Muscle layer of duodenum (tissue), 2 donors: ENCODE data around the gene AAR2.

Source experiments
- H3K27ac ChIP-seq: one replicate; pipeline ENCODE4 v1.7.0; 2013; ENCODE audit warnings: mild to moderate bottlenecking, low read length
- H3K27me3 ChIP-seq: one replicate; pipeline ENCODE4 v1.7.0; 2013; ENCODE audit warnings: low read depth, mild to moderate bottlenecking, control low read depth, low read length
- H3K36me3 ChIP-seq, 2 donors: one replicate each; pipeline ENCODE4 v1.7.0; 2013; ENCODE audit warnings: low read length in 2 of 2, control low read depth in 1 of 2, mild to moderate bottlenecking in 1 of 2; ENCODE audit not compliant: insufficient read depth in 2 of 2, control insufficient read depth in 1 of 2
- H3K4me1 ChIP-seq, 2 donors: one replicate each; pipeline ENCODE4 v1.7.0; 2013; ENCODE audit warnings: low read length in 2 of 2, mild to moderate bottlenecking in 2 of 2, control low read depth in 1 of 2, moderate library complexity in 1 of 2; ENCODE audit not compliant: insufficient read depth in 2 of 2, control insufficient read depth in 1 of 2
- H3K4me3 ChIP-seq, 2 donors: one replicate each; pipeline ENCODE4 v1.7.0; 2013; ENCODE audit warnings: low read length in 2 of 2, low read depth in 1 of 2, mild to moderate bottlenecking in 1 of 2
- H3K9me3 ChIP-seq, 2 donors: one replicate each; pipeline ENCODE4 v1.7.0; 2013; ENCODE audit warnings: low read length in 2 of 2, control low read depth in 1 of 2, mild to moderate bottlenecking in 1 of 2; ENCODE audit not compliant: control insufficient read depth in 1 of 2
- donor health status: healthy.

The AAR2 gene

DNA sequence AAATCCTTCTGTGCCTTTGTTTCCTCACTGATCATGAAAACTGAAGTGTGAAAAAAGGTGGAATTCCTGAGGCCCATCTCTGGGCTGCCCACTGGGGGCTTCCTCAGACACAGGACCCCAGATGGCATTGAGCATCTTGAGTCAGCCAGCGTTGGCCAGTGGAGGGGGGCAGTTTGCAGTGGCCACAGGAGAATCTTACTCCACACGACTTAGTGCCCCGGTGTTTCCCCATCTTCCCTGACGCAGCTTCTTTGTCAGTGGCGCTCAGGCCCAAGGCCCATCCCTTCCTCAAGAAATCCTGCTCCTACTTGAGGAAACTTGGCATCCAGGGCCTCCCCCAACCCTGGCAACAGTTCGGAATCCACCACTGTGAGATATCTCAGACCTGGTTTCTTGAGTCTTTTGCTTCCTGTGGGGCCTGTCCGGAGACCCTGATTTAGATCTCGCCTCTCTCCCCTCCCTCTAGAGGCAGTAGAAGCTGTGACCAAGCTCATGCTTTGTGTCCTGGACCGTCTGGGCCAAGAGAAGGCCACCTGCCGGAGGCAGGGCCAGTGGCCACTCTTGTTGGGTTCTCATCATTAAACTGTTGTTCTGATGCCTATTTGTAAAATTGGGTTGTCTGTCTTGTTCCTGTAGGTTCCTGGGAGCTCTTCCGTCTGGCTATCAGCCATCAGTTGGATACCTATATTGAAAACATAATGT, 49.6 kb downstream of the AAR2 start:
- no peak overlapping the region for H3K4me3 ChIP-seq
- H3K27me3 ChIP-seq = no peaks in the 10 kb centered on the region
- H3K36me3 ChIP-seq = no peaks in the 10 kb centered on the region
- peaks cover 0 to 6% of the 10 kb centered on the region in 2 donors for H3K9me3 ChIP-seq
- H3K27ac ChIP-seq = no peak overlapping the region
- no peaks in the 10 kb centered on the region for H3K4me1 ChIP-seq

DNA sequence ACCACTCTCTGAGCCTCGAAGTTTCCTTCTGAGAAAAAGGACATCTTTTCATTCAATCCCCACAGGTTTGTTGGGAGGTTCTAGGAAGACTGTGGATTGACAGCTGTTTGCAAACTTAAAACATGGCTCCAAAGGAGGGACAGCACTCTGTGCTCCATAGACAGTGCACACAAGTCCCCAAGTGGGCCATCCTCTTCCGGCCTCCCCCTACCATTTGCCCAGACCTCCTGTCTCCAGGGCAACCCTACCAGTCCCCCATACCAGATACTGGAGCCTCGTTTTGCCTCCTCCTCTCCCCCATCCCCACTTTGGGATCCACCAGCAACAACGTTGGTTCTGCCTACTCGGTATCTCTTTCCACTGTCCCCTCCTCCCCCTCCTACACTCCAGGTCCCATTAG, 61.4 kb downstream of the AAR2 start:
- Histone ChIP-seq H3K4me3 (no peak overlapping the region), H3K27me3 (peaks cover 12% of the 10 kb centered on the region), H3K4me1 (no peaks in the 10 kb centered on the region), H3K36me3 (no peaks in the 10 kb centered on the region), H3K9me3 (no peaks in the 10 kb centered on the region), H3K27ac (no peak overlapping the region)

DNA sequence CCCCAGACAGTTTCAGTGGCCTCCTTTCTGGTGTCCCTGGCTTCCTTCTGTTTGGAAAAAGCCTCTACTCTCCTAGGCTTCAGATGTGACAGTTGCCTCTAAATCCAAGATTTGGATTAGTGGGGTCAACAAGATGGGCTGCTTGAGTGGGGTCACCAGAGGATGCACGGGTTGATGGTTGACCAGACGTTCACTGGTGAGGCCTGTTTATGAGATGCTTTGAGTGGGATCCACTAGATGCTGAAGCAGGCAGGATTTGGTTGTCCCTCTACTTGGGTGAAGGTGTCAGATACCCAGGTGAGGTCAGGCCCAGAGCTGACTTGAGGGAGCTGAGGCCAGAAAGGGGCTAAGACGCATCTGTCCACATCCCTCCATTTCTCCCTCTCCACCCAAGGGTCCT, 61.8 kb downstream of the AAR2 start:
- Histone ChIP-seq H3K27me3 (peaks cover 12% of the 10 kb centered on the region), H3K9me3 (no peaks in the 10 kb centered on the region), H3K4me1 (no peaks in the 10 kb centered on the region), H3K4me3 (no peak overlapping the region), H3K36me3 (no peaks in the 10 kb centered on the region), H3K27ac (no peak overlapping the region)

DNA sequence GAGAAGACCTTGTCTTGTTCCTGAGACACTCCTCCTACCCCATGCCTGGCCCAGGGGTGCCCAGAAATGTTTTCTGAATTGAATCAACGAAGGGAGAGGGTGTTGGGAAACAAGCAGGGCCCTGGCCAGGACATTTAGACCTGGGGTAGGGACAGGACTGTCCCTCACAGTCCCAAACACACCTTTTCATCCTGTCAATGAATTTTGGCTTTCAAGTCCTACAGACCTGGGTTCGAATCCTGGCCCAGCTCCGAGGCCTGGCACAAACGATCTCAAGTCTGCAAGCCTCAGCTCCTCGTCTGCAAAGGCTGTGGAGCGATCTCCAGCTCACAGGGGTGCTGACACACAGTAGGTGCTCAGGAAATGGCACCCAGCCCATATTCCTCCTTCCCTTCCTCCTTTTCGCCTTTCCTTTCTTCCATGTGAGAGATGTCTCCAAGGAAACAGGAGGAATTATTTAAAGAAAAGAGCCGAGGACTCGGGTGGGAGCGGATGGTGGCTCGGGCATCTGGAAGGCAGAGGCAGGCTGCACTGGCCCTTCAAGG, 62.6 kb downstream of the AAR2 start:
- H3K27ac ChIP-seq = no peak overlapping the region
- peaks cover 16% of the 10 kb centered on the region for H3K27me3 ChIP-seq
- no peaks in the 10 kb centered on the region for H3K4me1 ChIP-seq
- H3K36me3 ChIP-seq = no peaks in the 10 kb centered on the region
- H3K4me3 ChIP-seq = no peak overlapping the region
- H3K9me3 ChIP-seq = no peaks in the 10 kb centered on the region

DNA sequence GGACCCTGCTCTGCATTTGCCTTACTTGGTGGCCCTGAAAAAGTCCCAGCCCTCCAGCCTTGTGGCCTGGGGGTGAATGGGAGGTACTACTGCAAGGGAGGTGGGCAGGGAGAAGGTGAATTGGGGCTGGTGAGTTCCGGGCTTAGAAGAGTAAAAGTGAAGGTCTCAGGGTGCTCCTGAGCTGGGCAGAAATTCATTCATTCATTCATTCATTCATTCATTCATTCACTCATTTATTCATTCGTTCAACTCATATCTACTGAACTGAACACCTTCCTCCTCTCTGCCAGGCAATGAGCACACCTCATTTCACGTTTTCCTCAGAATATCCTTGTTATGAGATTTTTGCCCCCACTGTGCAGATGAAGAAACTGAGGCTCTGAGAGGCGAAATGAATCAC, 63.2 kb downstream of the AAR2 start:
- Histone ChIP-seq H3K27me3 (peaks cover 16% of the 10 kb centered on the region), H3K4me3 (no peak overlapping the region), H3K27ac (no peak overlapping the region), H3K36me3 (no peaks in the 10 kb centered on the region), H3K9me3 (no peaks in the 10 kb centered on the region), H3K4me1 (no peaks in the 10 kb centered on the region)

DNA sequence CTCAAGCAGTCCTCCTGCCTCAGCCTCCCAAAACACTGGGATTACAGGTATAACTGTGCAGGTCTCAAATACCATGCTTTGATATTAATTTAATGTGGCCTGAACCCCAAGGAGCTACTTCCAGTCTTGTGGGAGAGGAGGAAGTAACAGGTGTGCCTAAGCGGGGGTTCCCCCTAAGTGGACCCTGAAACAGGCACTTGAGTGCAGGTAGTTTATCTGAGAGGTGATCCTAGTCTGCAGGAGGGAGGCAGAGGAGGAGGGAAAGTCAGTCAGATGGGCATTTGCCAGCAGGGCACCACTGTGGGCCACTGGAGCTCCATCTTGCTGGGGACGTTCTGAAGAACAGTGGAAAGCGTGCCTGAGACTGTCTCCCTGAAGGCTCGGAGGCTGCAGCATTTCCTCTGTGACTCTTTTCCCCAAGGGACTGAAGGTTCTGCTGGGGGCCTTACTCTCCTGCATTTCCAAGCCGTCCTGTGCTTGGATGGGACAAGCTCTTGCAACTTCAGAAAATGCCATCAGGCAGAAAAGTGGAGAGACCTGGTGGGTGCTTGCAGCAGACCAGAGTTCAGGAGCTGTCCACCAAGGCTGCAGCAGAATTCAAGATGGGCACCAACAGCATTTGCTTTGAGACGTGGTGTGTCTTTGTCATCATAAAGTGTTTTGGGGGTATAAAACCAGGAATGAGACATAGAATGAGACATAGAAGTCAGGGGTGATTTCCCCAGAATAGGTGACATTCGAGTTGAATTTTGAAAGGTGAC, 65.3 kb downstream of the AAR2 start:
- H3K9me3 ChIP-seq = no peaks in the 10 kb centered on the region
- no peak overlapping the region for H3K4me3 ChIP-seq
- H3K27ac ChIP-seq = no peak overlapping the region
- H3K4me1 ChIP-seq = peaks cover 0 to 7% of the 10 kb centered on the region in 2 donors
- H3K36me3 ChIP-seq = no peaks in the 10 kb centered on the region
- peaks cover 27% of the 10 kb centered on the region for H3K27me3 ChIP-seq

DNA sequence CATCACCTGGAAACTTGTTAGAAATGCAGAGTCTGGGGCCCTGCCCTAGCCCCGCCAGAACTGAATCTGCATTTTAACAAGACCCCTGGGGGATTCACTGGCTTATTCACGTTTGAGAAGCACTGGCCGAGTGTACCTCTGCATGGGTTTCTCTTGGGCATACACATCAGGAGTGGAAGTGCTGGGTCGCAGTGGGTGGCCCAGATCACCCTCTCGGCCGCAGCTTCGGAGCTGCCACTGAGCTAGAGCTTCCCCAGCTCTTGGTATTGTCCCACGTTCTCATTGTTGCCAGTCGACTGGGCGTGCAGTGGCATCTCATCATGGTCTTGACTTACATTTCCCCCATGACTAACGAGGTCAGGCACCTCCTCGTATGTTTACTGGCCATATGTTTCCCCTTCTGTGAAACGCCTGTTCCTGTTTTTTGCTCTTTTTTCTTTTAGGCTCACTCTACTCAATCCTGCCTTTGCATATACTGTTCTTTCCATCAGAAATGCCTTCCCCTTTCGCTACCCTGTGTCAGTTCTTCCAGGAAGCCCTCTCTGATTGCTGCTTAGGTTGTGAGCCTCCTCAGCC, 66.8 kb downstream of the AAR2 start:
- H3K27ac ChIP-seq = no peak overlapping the region
- H3K4me3 ChIP-seq = no peak overlapping the region
- H3K36me3 ChIP-seq = no peaks in the 10 kb centered on the region
- peaks cover 40% of the 10 kb centered on the region for H3K27me3 ChIP-seq
- H3K9me3 ChIP-seq = no peaks in the 10 kb centered on the region
- peaks cover 0 to 14% of the 10 kb centered on the region in 2 donors for H3K4me1 ChIP-seq

DNA sequence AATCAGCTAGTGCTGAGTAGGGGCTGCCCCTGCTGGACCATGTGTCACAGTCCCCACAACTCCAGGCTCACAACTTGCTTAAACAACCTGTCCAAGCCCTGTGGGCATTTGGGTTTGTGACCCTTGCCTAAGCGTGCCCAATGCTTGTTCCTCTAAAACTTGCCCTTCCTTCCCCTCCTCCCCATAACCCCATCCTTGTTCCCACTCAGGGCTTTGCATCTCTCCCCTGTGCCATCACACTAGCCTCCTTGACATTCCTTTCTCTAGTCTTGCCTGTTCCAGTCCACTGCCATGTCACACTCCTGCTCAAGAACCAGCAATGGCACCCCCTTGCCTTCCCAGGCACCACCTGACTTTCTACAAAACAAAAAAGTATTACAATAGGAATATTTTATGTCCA, 67.6 kb downstream of the AAR2 start:
- Histone ChIP-seq H3K4me3 (no peak overlapping the region), H3K9me3 (no peaks in the 10 kb centered on the region), H3K36me3 (no peaks in the 10 kb centered on the region), H3K27ac (no peak overlapping the region), H3K4me1 (peaks cover 0 to 14% of the 10 kb centered on the region in 2 donors), H3K27me3 (peaks cover 44% of the 10 kb centered on the region)

DNA sequence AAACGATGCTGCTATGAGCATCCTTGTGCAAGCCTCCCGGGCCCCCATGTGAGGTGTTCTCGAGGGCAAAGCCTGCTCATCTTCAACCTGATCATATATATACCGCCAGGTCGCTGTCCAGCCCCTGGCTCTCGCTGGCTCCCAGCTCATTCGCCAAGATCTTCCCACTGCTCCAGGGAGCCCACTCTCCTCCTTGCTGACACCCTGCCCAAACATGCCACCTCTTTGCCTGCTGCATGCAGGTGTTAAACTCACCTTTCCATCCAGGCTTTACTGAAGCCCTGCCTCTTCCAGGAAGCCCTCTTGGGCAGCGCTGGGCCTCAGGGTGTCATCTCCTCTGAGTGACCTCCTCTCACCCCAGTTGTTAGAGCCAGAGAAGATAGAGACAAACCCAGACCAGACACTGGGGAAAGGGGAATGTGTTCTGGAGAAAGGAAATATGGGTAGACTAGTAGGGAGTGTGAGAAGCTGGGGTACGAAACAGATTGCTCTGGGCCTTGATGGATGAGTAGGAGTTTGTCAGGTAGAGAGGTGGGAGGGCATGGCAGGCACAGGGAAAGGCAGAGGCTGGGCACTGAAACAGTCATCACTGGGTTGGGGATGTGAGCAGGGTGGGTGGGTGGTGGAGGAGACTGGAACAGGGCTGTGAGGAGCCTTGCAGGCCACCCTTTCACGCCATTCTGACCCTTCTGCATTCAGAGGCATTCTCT, 68.7 kb downstream of the AAR2 start:
- peaks cover 40% of the 10 kb centered on the region for H3K27me3 ChIP-seq
- no peaks in the 10 kb centered on the region for H3K9me3 ChIP-seq
- H3K27ac ChIP-seq = no peak overlapping the region

DNA sequence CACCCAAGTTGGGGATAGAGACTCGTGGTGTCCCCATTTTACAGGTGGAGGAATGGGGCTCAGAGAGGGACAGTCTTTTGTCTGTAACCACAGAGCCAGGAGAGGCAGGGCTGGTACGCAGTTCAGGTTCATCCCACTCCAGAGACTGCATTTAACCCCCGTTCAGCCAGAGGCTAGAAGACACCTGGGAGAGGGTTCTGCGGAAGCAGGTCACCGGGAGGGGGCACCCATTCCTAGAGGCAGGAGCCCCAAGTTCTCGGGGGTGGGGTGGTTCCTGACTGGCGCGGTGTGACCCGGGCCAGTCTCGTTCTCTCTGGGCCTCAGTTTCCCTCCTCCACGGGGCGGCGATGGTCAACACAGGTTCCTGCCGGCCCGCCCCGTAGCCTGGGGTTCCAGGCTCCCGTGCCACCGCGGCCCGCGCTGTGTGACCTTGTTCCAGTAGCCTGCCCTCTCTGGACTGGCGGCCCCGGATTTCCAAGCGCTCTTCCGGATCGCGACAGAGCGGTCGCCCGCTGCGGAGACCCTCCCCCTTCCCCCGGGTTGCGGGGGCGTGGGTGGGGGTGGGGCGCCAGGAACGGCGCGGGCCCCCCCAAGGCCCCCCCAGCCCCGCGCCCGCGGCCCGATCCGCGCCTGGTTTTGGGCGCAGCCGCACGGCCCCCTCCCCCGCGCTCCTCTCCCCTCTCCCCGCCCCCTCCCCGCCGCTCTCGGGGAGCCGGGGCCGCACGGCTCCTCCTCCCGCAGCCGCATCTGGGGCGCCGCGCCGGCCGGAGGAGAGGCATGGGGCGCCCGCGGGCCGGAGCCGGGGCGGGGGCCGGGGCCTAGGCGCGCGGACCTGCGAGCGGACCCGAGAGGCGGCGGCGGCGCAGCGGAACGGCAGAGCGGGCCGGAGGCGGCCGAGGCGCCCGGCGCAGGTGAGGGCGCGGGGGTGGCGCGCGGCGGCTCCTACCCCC, 69.6 kb downstream of the AAR2 start, which contains the start of gene DLGAP4:
Gene DLGAP4, plus strand, starts transcription at position 738 of the 950 bp plus-strand sequence. CDS start 125,379 bp downstream, outside the sequence.
- H3K27ac ChIP-seq = no peak within 1 kb of the TSS
- peaks cover 0 to 14% of the 10 kb centered on the region in 2 donors for H3K4me1 ChIP-seq
- H3K4me3 ChIP-seq = peak within 1 kb of the TSS in 1 of 2 donors; percentile 46
- peaks cover 37% of the 10 kb centered on the region for H3K27me3 ChIP-seq
- no peaks in the 10 kb centered on the region for H3K9me3 ChIP-seq
- no peaks in the 10 kb centered on the region for H3K36me3 ChIP-seq

More for the DNA sequence above, 68.7 kb downstream of the AAR2 start:
- peaks cover 0 to 14% of the 10 kb centered on the region in 2 donors for H3K4me1 ChIP-seq
- H3K4me3 ChIP-seq = no peak overlapping the region
- H3K36me3 ChIP-seq = no peaks in the 10 kb centered on the region
